Esophagus muscularis mucosa (tissue), 3 donors: Measurements from ENCODE around the gene CYTH1.

Source experiments
- POLR2A ChIP-seq: fragments of 450-650 bp; IDR thresholded peaks from one replicate; pipeline ENCODE4 v1.6.1; 2017; ENCODE audit warnings: antibody characterized with exemption, moderate library complexity, mild to moderate bottlenecking, low read depth
- POLR2AphosphoS5 ChIP-seq, 2 donors: sonication (generic); formaldehyde crosslinking; IDR thresholded peaks; one replicate each; pipeline ENCODE4 v1.6.1; 2017; ENCODE audit warnings: antibody characterized with exemption in 2 of 2
- TF ChIP-seq, protein P1 (sequence below), 3 experiments: fragments of 200-600 bp in 2 of 3; fragments of 450-650 bp in 1 of 3; sonication (generic) in 2 of 3; IDR thresholded peaks; one replicate each; pipeline ENCODE4 v1.5.1; 2017 to 2019; ENCODE audit warnings: antibody characterized with exemption in 3 of 3, mild to moderate bottlenecking in 2 of 3, moderate library complexity in 1 of 3

DNA sequence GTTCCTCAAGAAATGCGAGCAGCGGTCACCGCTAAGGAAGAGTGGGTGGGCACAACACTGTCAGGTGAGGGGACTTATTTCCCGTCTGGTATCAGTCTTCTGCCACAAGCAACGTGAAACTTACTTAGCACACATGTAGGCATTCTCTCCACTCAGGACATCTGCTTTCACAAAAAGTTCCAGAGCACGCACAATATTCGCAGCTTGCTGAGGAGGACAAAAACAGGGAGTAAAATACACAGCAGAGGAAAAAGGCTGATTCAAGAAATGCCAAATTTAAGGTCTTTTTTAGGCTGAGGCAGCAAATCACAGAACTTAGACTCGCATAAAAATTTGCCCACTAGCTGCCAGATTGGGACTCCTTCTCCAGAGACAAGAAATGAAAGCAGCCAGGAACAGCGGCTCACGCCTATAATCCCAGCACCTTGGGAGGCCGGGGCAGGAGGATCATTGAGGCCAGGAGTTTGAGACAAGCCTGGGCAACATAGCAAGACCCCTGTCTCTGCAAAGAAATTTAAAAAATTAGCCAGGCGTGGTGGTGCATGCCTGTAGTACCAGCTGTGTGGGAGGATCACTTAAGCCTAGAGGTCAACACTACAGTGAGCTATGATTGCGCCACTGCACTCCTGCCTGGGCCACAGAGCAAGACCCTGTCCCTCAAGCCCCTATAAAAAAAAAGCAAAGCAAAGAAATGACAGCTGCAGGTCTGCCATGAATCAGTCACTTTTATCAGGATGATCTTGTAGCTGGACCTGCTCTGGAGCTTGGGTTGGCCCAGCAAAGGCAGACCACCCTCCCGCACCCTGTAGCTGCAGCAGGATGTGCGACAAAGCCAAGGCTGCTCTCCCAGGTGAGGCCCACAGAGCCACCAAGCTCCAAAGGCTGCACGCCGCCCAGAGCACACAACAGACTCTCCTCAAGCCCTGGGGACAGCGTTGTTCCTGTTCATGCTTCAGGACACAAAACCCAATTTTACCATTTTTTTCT is 38.0 kb upstream of the CYTH1 start:
- TF ChIP-seq, protein P1, sequence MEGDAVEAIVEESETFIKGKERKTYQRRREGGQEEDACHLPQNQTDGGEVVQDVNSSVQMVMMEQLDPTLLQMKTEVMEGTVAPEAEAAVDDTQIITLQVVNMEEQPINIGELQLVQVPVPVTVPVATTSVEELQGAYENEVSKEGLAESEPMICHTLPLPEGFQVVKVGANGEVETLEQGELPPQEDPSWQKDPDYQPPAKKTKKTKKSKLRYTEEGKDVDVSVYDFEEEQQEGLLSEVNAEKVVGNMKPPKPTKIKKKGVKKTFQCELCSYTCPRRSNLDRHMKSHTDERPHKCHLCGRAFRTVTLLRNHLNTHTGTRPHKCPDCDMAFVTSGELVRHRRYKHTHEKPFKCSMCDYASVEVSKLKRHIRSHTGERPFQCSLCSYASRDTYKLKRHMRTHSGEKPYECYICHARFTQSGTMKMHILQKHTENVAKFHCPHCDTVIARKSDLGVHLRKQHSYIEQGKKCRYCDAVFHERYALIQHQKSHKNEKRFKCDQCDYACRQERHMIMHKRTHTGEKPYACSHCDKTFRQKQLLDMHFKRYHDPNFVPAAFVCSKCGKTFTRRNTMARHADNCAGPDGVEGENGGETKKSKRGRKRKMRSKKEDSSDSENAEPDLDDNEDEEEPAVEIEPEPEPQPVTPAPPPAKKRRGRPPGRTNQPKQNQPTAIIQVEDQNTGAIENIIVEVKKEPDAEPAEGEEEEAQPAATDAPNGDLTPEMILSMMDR (IDR thresholded peaks at IDR 0.05) = no peak
- TF ChIP-seq POLR2A (no peak), POLR2AphosphoS5 (IDR thresholded peaks at IDR 0.05) (no peak)
